HT-29 (cell line): ENCODE data around the gene ATF2. TPM values are rescaled to one million over a fixed set of nuclear protein-coding genes. Genes with fewer than 3 reads are reported as not detected.

Experiments
- DNase-seq: peaks from one replicate; pipeline ENCODE4 v3.0.0-alpha.2; 2015; ENCODE audit warnings: low spot score
- total RNA-seq: library from RNA; depleted of rRNA; stranded (reverse); fragments of >200 nt; shearing (Covaris generic); gene quantifications from 2 replicates; pipeline ENCODE4 v1.2.3, GENCODE V29; 2014; rRNA removed

Gene ATF2, protein sequence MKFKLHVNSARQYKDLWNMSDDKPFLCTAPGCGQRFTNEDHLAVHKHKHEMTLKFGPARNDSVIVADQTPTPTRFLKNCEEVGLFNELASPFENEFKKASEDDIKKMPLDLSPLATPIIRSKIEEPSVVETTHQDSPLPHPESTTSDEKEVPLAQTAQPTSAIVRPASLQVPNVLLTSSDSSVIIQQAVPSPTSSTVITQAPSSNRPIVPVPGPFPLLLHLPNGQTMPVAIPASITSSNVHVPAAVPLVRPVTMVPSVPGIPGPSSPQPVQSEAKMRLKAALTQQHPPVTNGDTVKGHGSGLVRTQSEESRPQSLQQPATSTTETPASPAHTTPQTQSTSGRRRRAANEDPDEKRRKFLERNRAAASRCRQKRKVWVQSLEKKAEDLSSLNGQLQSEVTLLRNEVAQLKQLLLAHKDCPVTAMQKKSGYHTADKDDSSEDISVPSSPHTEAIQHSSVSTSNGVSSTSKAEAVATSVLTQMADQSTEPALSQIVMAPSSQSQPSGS
- 14.6 and 16.4 TPM in 2 replicates for total RNA-seq

DNA sequence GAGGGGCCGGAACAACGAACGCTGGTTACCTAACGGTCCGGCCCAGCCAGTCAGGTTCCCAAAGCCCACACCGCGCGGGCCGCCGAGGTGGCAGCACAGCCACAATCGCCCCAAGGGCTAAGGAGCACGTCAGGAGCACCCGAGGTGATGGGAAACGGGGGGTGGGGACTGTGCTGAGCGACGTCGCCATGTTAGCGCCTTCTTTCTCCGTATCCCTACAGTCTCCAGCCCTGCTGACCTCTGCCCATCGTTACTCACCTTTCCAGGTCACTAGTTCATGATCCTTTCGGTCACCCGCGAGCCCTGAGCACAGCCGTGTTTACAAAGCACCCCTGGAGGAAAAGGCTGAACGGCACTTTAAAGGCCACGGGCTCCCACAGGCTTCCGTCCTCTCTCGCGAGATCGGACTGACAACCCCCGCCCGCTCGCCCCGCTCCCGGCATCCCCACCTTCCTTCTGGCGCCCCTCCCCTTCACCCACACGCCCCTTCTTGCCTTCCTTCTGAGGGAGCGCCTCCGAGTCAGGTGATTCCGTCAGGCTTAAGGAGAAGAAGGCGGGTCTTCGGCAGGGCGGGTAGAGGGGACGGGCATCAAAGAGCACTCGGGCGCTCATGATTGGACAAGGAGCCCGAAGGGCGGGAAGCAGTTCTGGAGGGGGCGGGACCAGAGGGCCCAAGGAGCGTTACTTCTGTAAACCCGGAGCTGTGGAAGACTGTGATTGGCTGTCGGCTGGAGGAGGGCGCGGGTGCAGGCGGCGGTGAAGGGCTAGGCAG, at the start of gene ATF2:
Gene ATF2 (minus strand): TSS at position 412 of the 772 bp plus-strand sequence. CDS start 31,760 bp downstream, outside the sequence.
- peak; percentile 98 for DNase-seq

DNA sequence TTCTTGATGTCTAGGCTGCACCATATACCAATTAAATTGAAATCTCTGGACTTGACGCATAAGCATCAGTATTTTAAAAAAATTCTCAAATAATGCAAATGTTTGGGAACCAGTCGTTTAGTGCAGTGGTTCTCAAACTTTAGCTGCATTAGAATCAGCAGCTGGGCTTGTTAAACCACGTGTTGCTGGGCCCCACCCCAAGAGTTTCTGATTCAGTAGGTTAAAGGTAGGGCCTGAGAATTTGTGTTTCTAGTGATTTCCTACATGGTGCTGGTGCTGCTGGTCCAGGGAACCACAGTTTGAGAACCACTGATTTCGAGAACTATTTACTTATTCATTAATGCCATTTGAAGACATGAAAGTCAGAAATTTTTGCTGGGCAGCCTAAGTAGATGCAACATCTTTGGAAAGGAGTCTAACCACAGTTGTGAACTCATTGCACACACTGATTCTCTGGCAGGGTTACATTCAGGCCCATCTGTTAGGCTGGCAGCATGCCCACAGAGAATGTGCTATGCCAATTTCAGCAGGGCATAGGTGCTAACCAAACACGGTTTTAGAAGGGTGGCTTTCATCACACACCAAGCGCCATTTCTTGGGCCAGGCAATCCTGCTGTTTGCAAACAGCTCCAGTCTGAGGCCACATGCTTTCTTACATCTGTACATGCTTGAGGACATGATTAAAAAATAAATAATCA, 39.9 kb upstream of the ATF2 start:
- no peak for DNase-seq

DNA sequence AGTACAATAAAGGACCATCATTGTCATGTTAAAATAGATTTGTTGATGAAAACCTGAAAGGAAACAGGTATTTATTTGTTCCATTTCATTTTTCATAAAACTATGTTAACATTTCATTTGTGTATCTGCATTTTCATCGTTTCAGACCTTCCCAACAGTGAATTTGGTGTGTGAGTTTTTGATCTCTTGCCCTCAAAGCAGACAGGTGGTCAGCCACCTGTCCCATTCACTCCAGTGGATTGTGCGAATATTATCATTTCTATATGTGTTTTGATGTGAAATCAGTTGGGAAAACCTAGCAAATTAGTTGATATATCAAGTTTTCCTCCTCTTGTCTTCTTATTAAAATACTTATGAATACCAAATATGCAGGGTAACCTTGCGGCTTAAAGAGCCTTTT, 38.9 kb upstream of the ATF2 start:
- no peak for DNase-seq

DNA sequence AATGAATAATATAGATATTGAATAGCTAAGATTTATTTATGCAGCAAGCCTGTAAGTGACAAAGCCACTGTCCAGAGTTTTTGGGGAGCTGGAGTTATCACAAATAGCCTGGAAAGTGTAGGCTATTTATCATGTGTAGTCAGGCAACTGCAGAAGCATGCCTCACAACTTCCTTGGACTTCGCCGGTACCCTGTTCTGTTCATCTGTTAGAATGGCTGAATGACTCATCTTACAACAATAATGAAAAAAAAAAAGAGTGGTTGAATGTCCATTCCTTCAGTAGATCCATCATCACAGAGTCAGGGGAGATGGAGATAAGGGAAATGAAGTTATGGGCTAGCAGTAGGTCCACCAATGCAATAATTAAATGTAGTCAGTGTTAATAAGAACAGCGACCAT, 37.5 kb upstream of the ATF2 start:
- no peak for DNase-seq

DNA sequence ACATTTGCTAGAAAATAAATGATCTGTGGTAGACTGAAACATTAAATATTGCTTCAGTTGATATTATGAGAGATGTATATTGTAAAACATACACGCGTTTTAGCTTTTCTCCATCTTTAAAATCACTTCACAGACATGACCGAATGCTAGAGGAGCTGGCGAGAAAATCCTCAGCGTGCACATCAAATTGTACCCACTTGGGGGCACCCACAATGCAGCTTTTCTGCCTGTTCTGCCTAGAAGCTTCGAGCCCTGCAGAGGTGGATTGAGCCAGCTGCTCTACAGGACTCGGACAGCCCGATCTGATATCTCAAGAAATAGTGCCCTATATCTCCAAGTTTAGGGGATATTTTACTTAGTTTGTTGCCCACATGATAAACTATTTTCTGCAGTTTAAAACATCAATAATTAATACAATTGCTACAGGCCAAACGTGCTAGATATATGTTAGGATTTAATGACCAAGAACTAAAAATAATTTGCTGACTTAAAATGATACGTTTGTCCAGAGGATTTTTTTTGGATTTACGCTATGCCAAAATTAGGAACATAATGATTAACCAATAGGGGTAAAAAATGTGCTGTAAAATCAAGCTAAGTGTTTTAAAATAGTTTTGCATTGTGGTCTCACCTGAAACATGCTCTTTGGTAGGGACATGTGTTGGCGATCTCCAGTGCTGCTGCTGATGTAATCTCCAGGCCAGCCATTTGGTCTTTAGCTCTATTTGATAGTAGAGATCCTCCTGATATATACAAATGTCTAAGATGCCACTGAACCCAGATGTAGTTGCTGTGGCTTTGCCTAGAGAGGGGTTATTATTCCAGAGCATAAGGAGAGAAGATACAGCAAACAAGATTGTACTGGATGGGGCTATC, 35.9 kb upstream of the ATF2 start:
- DNase-seq, result peak; percentile 82

DNA sequence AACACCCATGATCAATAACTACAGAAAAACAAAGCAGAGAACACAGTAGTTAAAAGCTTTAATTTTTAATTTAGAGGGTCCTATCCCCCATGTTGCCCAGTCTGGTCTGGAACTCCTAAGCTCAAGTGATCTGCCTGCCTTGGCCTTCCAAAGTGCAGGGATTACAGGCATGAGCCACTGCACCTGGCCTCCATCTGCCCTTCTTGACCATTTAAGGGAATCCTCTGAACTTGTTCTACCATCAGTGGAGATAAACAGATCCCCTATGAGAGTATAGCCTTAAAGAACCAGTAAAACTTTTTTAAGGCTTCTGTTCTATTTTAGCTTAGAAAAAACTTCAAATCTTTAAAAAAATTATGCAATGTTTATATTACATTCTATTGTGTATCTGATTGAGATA, 27.0 kb upstream of the ATF2 start:
- no peak for DNase-seq

DNA sequence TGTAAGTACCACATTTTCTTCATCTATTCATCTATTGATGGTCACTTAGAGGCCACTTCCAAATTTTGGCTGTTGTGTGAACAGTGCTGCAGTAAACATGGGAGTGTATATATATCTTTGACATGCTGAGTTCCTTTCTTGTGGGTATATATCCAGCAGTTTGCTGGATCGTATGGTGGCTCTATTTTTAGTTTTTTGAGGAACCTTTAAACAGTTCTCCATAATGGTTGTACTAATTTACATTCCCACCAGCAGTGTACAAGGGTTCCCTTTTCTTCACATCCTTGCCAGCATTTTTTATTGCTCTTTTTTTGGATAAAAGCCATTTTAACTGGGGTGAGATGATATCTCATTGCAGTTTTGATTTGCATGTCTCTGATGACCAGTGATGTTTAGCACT, 20.8 kb upstream of the ATF2 start:
- no peak for DNase-seq

DNA sequence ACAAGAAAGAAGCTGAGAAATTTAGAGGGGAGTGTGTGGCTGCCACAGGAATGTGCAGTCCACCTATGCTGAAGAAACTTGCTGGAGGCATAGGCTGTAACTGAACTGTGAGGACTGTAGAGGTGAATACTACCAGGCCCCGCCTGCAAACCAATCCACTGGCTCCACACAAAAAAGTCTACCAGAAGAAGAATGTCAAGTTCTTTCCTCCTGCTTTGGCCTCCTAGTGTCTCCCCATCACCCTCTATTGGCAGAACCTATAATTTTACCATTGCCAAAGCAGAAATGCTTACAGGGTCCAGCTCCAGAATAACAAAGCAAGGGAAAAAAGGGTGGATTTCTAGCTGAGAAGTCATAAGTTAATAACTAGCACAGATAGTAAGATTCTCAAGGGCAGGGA, 19.4 kb upstream of the ATF2 start:
- peak; percentile 49 for DNase-seq

DNA sequence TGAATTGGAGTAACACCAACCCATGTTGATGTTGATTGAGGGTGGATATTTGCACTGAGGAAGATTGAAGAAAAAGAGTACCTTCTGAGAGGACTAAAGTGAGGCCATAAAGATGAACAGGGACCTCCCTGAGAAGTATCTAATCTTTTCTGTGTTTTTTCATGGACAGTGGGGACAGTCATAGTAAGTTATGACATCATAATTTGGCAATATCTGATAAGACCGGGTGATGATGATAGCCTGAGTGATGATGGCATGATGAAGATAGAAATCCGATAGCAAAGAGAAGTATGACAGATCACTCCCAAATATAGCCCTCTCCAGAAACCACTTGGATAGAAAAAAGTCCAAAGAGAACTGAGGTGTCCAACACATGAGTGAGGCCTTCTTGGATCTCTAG, 15.7 kb upstream of the ATF2 start:
- DNase-seq, result no peak

DNA sequence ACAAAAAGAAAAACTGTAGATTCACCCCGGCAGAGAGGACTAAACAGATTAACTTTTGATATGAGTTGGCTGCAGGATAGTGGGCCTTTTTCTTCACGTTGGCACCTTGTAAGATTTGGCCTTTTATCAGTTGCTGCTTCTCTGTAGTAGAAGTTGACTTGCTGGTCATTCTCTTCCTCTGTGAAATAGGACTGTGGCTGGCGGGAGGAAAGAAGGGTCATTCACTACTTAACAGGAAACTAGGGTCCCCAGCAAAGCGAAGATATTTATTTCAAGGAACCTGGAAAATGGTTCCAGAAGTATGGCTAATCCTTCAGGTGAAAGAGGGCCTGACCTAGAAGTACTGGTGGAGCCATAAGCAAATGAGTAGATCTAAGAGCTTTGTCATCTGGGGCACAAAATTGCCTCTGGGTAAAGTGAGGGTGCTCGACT, 13.9 kb upstream of the ATF2 start:
- DNase-seq, result no peak

DNA sequence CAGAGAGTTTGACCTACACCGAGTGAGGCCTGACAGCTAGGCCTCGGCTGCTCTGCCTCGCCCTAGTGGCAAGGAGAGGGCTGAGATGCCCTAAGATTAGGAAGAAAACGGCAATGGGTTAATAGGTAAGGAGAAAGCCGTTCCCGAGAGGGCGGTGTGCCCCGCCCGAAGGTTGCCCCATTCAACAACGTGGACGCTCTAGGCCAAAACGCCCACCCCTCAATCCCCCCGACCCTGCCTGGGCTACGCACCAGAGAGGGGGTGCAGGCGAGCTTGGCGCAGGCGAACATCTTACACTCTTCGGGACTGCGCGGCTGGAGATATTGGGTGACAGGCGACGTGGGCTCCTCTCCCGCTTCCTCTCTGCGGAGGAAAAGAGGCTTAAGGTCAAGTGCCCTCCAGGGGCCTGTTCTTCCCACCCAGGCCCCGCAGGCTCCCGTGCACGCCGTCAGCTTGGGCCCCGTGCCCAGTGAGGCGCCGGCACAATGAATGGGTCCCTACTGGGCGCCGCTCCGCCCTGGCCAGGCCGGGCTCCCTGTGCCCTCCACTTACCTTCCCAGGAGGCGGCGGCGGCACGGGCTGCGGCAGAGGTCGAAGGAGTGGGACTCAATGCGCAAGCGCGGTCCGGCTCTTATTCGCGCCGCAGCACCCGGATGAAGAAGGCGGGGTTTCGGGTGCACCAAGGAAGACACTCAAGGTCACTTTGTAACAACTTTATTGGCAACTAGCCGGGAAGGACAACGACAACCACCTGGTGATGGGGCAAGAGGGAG, 13.3 kb upstream of the ATF2 start, which contains the start of gene ATP5MC3:
Gene ATP5MC3 (minus strand): TSS at position 607 of the 773 bp plus-strand sequence. CDS start 317 bp downstream, at position 290.
- peak; percentile 96 for DNase-seq

DNA sequence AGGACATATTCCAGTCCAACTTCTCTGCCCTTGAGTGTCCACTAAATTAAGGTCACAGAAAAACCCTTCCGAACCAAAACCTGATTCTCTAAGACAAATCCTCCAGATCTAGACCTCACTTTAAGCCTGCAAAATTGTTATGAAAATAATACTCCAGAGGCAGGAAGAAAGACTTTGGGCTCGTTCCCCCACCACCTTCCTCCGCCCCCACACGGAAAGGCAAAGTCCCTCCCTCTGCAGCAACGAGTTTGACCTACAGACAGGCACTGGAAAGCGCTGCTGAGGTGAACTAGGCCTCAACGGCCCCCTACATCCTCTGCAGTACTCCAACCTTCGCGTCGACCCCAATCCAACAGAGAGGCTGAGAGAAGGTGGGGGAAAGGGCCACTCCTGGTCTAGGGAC, 12.7 kb upstream of the ATF2 start:
- DNase-seq, result no peak

DNA sequence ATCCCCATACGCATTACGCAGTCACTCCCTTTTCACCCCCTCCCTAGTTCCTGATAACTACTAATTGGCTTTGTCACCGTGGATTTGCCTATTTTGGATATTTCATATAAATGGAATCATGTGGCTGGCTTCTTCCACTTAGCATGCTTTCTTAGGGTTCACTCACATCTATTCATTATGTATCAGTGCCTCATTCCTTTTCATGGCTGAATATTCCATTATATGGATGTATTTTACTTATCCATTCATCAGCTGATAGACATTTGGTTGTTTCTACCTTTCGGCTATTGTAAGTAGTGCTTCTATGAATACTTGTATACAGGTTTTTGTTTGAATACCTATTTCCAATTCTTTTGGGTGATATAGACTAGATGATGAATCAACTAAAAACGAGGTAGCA, 8.6 kb upstream of the ATF2 start:
- DNase-seq, result no peak

DNA sequence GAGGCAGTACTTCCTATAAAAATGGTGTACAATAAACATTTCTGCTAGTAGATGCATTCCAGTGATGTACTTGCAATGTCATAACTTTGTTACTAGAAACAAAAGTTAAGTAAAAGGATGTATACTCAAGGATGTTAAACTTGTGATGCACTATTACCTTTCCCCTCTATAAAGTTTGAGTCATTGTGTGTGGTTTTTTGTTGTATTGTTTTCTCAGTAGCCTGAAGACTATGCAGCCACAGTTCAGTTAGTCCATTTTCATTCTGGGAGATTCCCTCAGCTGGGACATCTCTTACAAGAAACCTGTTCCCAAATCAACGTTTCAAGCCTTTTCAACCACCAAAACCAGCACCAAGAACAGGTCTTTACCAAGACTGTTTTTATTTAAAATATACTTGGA, 7.9 kb upstream of the ATF2 start:
- no peak for DNase-seq

DNA sequence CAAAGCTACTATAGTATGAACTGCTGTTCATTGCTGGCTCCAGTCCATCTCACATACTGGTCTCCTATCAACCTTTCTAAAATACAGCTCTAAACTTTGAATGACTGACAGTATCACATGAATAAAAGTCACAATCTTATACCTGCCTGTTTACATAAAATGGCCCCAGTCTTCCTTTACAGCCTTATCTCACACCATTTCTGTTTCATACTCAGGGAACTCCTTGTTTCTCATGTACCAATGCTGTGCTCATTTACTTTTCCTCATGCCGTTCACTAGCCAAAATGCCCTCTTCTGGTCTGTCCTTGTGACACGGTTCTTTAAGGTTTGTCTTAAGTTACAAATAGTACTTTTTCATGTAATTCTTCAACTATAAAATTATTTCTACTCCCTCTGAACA, 7.3 kb upstream of the ATF2 start:
- no peak for DNase-seq

DNA sequence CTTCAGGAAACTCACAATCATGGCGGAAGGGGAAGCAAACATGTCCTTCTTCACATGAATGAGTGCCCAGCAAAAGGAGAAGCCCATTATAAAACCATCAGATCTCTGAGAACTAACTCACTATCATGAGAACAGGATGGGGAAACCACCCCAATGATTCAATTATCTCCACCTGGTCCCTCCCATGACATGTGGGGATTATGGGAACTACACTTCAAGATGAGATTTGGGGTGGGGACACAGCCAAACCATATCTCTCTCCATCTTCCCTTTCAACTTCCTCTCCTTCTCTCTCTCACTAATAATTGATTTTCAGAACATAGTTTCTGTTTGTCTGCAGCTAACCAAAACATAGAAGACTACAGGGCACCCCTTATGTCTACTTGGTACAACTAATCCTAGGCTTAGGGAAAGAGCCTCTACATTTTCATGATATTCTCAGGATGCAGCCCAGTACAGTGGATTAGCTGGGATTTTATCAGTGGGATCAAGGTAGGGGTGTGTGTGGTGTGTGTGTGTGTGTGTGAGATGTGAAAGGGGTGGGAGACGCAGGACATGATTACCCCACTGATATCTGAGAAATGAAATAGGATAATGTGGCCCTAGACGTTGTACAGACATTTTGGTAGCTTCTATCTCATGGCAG, 2.8 kb upstream of the ATF2 start:
- no peak for DNase-seq

DNA sequence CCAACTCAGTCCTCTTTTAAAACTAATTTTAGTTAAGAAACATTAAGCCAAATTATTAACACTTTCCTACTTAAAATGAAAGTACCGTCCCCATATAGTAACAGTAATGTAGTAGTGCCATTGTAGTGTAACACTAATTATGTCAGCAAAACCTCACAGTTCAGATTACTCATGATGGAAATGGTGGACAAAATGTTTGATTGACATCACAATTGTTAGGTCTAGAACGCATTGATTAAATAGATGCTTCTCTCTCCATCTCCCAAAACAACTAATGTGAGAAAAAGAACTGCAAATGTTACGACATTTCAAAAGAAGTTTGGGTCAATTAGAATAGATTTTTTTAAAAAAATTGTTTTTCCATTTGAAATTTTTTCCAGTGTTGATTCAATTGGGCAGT, 1.2 kb upstream of the ATF2 start:
- no peak for DNase-seq

DNA sequence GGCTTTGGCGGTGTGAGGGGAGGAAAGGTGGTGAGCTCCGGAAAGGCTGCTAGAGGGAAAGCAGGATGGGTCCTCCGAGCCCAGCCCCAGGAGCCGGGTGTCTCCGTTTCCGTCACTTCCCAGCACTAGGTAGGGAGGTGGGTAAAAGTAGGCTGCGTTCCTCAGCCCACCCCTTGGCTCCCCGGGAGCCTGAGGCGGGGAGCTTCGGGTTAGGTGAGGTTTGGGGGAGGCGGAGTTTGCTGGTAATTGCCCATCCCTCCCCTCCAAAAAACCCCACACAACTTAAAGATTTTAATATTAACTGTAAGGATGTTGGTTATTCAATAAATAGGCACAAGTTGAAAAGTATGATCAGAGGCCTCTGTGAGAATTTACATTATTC, 552 bp upstream of the ATF2 start:
- no peak for DNase-seq

DNA sequence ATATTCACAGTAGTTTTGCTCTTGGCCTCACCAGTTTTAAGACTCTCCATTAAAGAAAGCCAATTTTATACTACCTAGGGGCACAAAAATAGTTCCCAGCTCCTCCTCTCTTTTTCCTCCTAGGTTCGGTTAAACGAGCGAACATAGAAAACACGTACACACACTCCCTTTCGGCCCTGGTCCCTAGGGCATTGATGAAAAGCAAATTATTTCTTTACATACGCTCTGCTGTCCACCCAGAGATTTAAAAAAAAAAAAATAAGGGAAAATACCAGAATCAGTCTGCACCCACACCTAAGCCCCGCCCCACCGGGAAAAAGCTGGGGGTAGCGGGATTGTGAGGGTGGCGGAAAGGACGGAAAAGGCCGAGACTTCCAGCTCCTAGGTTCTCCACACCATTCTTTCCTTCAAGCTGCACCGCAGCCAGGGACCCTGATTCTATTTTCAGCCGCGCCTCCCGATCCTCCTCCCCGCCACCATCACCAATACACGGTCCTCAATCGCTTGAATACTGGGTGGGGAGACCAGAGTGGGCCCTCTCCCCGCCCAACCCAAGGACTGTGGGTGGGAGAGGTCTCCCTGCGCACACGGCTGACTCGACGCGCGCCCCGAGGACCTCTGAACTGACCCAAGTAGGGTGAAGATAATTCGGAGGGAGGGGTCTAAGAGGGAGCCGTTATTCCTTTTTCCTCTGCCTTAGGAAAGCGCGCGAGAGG, 769 bp downstream of the ATF2 start:
- DNase-seq, result peak; percentile 23
